Thyroid gland (tissue), 4 donors: ENCODE data around the gene MFAP4. TPM values are rescaled to one million over a fixed set of nuclear protein-coding genes. Genes with fewer than 3 reads are reported as not detected.

Source experiments
- DNase-seq, 2 donors: peaks; one replicate each; pipeline ENCODE4 v3.0.0-alpha.2; 2019
- H3K27ac ChIP-seq, 3 donors: fragments of 200-600 bp; sonication (generic); 1 replicate in 2 of 3; 2 replicates in 1 of 3; pipeline ENCODE4 v1.5.1; 2016 to 2019; ENCODE audit warnings: mild to moderate bottlenecking in 1 of 3, moderate library complexity in 1 of 3
- H3K27me3 ChIP-seq: fragments of 200-600 bp; sonication (generic); one replicate; pipeline ENCODE4 v1.5.1; 2019
- H3K36me3 ChIP-seq, 2 donors: fragments of 200-600 bp; sonication (generic); one replicate each; pipeline ENCODE4 v1.5.1; 2016 to 2019
- H3K4me1 ChIP-seq, 2 donors: fragments of 200-600 bp; sonication (generic); one replicate each; pipeline ENCODE4 v1.5.1; 2017 to 2019
- H3K4me3 ChIP-seq, 3 donors: fragments of 200-600 bp; sonication (generic); replicated peaks in 1 of 3; 1 replicate in 2 of 3; 2 replicates in 1 of 3; pipeline ENCODE4 v1.5.1; 2016; ENCODE audit warnings: mild to moderate bottlenecking in 1 of 3
- H3K9me3 ChIP-seq: fragments of 200-600 bp; sonication (generic); one replicate; pipeline ENCODE4 v1.5.1; 2017
- POLR2A ChIP-seq, 2 donors: fragments of 450-650 bp; IDR thresholded peaks; one replicate each; pipeline ENCODE4 v1.6.1; 2017; ENCODE audit warnings: antibody characterized with exemption in 2 of 2, mild to moderate bottlenecking in 2 of 2, moderate library complexity in 1 of 2
- WGBS, 2 donors: methylation state at CpG; one replicate each; pipeline ENCODE4 v1.1.5; 2017; 5-methylcytosine and 5-hydroxymethylcytosine counted together
- intact Hi-C: fragments of 100-400 bp; cut with DNase I; formaldehyde crosslinking; loops from one replicate; pipeline ENCODE4 v1.15.1; 2023
- total RNA-seq, 4 donors: library from RNA; depleted of rRNA; stranded (reverse); fragments of >200 nt; gene quantifications; one replicate each; pipeline ENCODE4 v1.2.3, GENCODE V29; 2016
- TF ChIP-seq, protein P1 (sequence below), 6 experiments: fragments of 200-600 bp in 3 of 6; fragments of 450-650 bp in 3 of 6; sonication (generic) in 3 of 6; IDR thresholded peaks; one replicate each; pipeline ENCODE4 v1.5.1; 2016 to 2019; ENCODE audit warnings: antibody characterized with exemption in 6 of 6, mild to moderate bottlenecking in 2 of 6, inconsistent platforms in 1 of 6, moderate library complexity in 1 of 6

The MFAP4 gene
- total RNA-seq, 4 donors from 2014 or later, result 12.6 to 105 (median 53.5) TPM

GRCh38 chr17:19387921-19388521, 1.0 kb upstream of the MFAP4 start:
- TF ChIP-seq, protein P1, sequence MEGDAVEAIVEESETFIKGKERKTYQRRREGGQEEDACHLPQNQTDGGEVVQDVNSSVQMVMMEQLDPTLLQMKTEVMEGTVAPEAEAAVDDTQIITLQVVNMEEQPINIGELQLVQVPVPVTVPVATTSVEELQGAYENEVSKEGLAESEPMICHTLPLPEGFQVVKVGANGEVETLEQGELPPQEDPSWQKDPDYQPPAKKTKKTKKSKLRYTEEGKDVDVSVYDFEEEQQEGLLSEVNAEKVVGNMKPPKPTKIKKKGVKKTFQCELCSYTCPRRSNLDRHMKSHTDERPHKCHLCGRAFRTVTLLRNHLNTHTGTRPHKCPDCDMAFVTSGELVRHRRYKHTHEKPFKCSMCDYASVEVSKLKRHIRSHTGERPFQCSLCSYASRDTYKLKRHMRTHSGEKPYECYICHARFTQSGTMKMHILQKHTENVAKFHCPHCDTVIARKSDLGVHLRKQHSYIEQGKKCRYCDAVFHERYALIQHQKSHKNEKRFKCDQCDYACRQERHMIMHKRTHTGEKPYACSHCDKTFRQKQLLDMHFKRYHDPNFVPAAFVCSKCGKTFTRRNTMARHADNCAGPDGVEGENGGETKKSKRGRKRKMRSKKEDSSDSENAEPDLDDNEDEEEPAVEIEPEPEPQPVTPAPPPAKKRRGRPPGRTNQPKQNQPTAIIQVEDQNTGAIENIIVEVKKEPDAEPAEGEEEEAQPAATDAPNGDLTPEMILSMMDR (IDR thresholded peaks at IDR 0.05), result no peak
- no peak for TF ChIP-seq POLR2A (IDR thresholded peaks at IDR 0.05)
- no peak overlapping the region for H3K4me3 ChIP-seq
- no peaks in the 10 kb centered on the region for H3K9me3 ChIP-seq
- peaks cover 0 to 8% of the 10 kb centered on the region in 2 donors for H3K36me3 ChIP-seq
- WGBS, 2 donors, result 92 to 100% methylated on average over 1 to 2 of the region's 2 CpGs
- H3K4me1 ChIP-seq, result peaks cover 12 to 41% of the 10 kb centered on the region in 2 donors
- no peaks in the 10 kb centered on the region for H3K27me3 ChIP-seq
- peak; percentile 34 to 46 for DNase-seq
- H3K27ac ChIP-seq, result peak overlapping the region; percentile 75 to 88 (median 76)
- intact Hi-C loops, result no loop called here

GRCh38 chr17:19386051-19386929, 700 bp downstream of the MFAP4 start:
- 65 to 72% methylated on average over 16 to 19 of the region's 20 CpGs for WGBS, 2 donors
- H3K36me3 ChIP-seq, result peaks cover 15 to 25% of the 10 kb centered on the region in 2 donors
- intact Hi-C loops, result no loop called here
- DNase-seq, result no peak
- H3K4me1 ChIP-seq, result peaks cover 12 to 41% of the 10 kb centered on the region in 2 donors
- H3K27me3 ChIP-seq, result no peaks in the 10 kb centered on the region
- H3K4me3 ChIP-seq, result no peak overlapping the region
- peak overlapping the region; percentile 36 to 76 (median 75) for H3K27ac ChIP-seq
- H3K9me3 ChIP-seq, result no peaks in the 10 kb centered on the region
- TF ChIP-seq, protein P1 (IDR thresholded peaks at IDR 0.05), result no peak
- TF ChIP-seq POLR2A (IDR thresholded peaks at IDR 0.05), result no peak

DNA sequence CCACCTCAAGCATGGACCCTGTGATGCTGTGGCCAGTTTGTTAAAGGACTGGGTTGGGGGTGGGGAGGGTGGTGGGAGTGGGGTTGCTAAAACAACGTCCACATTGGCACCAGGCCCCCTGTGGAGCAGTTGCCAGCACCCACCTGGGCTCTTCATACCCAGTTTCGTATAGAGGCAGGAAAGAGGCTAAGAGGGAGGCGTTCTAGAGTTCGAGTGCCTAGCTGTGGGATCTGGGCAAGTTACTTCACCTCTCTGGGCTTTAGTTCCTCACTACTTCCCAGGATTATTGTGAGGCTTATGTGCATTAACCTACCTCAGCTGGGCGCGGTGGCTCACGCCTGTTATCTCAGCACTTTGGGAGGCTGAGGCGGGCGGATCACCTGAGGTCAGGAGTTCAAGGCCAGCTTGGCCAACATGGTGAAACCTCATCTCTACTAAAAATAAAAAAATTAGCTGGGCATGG, 1.4 kb downstream of the MFAP4 start:
- Histone ChIP-seq H3K9me3 (no peaks in the 10 kb centered on the region), H3K4me3 (no peak overlapping the region), H3K27me3 (no peaks in the 10 kb centered on the region), H3K27ac (peak overlapping the region; percentile 75 to 79 (median 76)), H3K4me1 (peaks cover 12 to 41% of the 10 kb centered on the region in 2 donors), H3K36me3 (peaks cover 22 to 33% of the 10 kb centered on the region in 2 donors)
- no peak for DNase-seq
- TF ChIP-seq, protein P1 (IDR thresholded peaks at IDR 0.05), result no peak
- TF ChIP-seq POLR2A (IDR thresholded peaks at IDR 0.05), result no peak
- WGBS, 2 donors, result 84 to 86% methylated on average over 9 of the region's 9 CpGs
- intact Hi-C loops, result no loop called here

- H3K9me3 ChIP-seq, result no peaks in the 10 kb centered on the region
- 20 to 29% methylated on average over 15 to 16 of the region's 16 CpGs for WGBS, 2 donors
- TF ChIP-seq, protein P1 (IDR thresholded peaks at IDR 0.05), result no peak
- TF ChIP-seq POLR2A (IDR thresholded peaks at IDR 0.05), result no peak
- DNase-seq, result peak; percentile 94 to 95
- H3K4me3 ChIP-seq, result no peak overlapping the region
- peaks cover 12 to 41% of the 10 kb centered on the region in 2 donors for H3K4me1 ChIP-seq
- intact Hi-C loops, result no loop called here
- H3K36me3 ChIP-seq, result peaks cover 24 to 40% of the 10 kb centered on the region in 2 donors
- peak overlapping the region; percentile 75 to 79 (median 76) for H3K27ac ChIP-seq
- no peaks in the 10 kb centered on the region for H3K27me3 ChIP-seq
Measured at GRCh38 chr17:19384723-19385391, 2.1 kb downstream of the MFAP4 start.
